ENCODE results near the gene DFFB.
"Not testable (repeated sequence)": the region's sequence is repeated elsewhere in the genome, so short reads cannot be mapped to it uniquely, and the experiment has no call there.

The DFFB gene

DNA sequence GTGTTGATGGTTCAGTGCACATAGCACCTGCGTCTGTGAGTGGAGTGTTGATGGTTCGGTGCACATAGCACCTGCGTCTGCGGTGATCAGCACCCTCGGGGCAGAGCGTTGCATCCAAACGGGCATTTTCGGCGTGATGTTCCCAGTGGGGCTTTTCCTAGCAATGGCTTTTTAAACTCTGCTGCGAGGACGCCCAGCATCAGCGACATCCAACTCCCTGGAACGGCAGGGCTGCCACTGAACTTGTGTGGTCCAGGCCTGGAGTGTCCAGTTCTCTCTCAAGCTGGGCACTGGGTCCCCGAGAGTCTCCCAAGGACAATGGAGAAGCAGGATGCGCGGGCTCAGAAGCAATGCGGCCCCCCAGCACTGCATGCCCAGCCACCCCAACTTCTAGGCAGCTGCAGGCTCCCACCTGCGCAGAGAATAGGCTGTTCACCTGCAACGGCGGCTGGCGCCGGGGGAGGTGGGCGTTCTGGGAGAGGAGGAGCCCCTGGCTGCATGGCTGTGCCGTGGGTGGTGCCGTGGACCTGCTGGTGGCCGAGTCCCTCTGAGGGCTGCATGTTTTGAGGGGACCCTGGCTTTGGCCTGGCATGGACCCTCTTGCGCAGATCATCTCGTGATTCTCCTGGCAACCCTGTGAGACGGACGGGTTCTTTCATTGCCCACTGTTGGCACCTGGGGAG is 52.9 kb downstream of the DFFB start:
- DNase-seq (ENCODE audit: low spot score) = peak; percentile 34

DNA sequence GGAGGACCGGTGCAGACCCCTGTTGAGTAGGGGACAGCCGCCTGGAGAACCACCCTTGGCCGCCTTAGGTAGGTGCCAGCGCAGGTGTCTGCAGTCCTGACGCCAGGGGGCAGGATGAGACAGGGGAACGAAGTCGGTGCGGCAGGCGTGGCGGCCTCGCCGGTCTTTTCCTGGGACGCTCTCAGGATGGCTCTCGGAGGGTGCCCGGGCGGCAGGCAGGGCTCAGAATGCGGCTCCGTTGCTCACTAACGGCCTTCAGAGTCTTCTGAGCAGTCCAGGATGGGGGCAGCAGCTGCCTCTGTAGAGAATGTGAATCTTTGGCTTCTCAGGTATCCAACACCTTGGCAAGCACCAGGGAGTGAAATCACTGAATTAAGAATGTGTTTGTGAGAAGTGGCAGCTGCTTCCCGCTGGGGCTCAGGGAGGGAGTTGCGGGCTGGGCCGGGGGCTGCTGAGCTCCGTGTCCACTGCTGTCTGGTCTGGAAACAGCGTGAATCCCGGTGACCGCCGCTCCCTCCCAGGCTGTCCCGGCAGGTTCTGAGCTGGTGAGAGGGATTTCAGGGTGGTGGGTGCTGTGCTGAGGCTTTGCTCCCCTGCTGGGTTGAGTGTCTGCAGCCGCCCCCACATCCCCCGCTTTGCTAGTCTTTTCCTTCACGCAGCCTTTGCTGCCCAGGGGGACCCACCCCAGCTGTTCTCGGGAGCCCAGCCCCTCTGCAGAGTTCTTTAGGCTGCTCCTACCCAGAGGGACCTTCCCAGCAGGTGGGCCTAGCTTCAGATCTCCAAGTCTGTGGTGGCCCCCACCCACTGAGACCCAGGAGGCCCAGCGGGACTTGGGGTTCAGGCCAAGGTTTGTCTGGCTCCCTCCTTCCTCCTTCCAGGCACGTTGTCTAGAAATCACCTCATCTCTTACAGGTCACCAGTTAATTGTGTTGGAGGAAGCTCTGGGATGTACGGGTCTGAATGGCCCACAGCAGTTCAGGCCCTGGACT is 53.9 kb downstream of the DFFB start:
- peak; percentile 77 for DNase-seq (ENCODE audit: low spot score)

DNA sequence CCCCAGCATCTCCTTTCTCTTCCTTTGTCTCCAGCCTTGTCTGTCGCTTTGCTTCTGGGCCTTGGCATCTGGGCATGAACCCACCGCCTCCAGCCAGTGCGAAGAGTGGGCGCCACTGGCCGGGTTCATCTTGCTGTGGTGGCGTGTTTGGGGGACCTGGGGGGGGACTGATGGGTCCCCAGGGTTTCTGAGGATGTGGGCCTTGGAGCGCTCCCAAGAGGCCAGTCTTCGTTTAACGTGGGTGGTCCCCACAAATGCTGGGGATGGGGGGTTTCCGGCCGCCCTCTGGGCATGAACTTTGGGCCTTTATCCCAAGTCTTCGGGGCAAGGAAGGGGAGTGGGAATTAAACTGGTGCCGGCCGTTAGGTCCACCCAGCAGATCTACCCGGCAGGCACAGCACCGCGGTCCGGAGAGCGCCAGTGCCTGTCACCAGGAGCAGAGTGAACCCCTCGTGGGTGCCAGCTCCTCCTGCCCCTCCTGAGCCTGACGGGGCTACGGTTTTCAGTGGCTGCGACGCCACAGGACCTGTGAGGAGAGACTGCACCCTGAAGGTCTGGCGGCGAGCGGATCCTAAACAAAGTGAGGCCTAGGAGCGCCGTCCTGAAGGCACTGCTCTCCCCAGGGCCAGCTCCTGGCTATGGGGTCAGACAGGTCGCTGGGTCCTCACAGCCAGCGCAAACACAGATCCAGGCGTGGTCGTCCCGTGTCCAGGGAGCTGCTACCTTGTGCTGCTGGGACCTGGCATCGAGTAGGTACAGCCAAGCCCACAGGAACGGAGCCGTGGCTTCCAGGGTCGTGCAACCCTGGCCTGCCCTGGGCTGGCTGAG is 54.9 kb downstream of the DFFB start:
- no peak for DNase-seq (ENCODE audit: low spot score)

DNA sequence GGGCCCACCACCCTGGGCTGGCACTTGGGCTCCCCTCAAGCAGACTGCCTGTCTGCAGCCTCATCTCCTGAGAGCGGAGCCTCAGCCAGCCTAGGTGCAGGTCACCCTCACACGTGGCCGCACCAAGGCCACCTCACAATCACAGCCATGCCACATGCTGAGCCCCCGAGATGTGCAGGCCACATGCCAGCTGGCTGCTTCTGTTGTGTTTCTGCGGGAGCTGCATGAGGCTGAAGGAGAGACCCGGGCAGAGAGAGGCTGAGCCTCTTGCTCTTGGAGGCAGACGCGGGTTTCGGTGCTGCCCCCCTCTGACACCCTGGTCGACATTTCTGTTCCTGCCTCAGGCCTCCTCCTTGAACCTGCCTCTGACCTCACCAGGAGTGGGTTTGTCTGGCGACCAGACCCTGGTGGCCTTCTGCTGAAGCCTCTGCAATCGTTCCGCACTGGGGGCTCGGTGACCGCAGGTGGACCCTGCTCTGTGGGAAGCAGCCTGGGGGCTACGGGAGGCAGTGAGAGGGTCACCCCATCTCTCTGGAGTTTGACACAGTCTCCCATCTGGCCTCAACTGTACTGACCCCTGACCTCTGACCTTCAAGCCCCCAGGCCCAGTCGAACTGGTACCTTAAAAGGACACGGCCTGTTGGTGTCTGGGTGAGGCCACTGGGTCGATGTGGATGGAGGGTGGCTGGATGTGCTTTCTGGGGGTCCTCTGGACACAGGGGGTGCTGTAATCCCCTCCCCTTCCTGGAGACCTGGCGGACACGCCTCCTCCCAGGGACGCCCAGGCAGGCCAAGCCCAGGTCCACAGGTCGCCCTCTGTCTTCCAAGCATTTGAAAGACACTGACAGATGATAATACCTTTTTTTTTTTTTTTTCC is 55.8 kb downstream of the DFFB start:
- DNase-seq (ENCODE audit: low spot score) = no peak

DNA sequence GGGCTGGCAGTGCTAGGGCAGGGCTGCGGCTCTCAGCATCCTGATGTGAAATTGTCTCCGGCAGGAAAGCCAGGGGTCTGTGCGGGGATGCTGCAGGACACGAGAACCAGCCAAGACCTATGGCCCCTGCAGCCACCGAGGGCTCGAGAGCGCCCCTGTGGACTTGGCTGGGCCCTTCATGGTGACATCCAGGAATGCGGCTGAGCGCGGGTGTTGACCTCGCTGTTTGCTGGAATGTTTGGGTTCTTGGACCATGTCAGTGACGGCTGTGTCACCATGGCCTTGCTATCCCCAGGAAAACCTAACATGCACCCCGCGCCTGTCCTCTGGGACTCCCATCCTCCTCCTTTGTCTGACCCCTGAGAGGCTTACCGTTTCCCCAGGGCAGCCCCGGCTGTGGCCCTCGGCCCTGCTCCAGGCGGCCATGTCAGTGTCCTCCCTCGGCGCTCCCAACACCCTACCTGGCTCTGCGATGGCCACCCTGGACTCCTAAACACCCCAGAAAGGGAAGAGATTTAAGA is 57.1 kb downstream of the DFFB start:
- no peak for DNase-seq (ENCODE audit: low spot score)

- DNase-seq (ENCODE audit: low spot score) = no peak
Measured at GRCh38 chr1:3914911-3915310, 57.6 kb downstream of the DFFB start.

GRCh38 chr1:3915551-3916121 is 58.4 kb downstream of the DFFB start:
- DNase-seq (ENCODE audit: low spot score) = no peak

DNA sequence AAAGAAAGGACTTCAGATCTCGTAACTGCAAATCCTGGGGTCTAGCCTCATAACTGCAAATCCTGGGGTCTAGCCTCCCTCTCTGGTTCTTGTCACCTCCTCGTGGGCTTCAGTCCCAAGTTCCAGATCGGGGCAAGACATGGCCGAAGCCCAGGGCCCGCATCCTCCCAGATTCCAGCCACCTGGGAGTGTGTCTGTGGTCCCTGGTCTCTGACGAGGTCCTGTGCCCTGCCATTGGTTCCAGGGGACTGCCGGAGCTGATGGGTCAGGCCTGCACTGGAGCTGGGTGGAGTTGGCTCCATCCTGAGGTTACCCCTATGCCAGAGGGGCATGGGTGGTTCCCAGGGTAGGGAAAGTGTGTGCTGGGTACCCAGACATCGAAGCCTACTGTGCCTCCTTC is 60.5 kb downstream of the DFFB start:
- DNase-seq (ENCODE audit: low spot score) = no peak

- not testable (repeated sequence) for DNase-seq (ENCODE audit: low spot score)
Measured at GRCh38 chr1:3918359-3918758, 61.1 kb downstream of the DFFB start.

DNA sequence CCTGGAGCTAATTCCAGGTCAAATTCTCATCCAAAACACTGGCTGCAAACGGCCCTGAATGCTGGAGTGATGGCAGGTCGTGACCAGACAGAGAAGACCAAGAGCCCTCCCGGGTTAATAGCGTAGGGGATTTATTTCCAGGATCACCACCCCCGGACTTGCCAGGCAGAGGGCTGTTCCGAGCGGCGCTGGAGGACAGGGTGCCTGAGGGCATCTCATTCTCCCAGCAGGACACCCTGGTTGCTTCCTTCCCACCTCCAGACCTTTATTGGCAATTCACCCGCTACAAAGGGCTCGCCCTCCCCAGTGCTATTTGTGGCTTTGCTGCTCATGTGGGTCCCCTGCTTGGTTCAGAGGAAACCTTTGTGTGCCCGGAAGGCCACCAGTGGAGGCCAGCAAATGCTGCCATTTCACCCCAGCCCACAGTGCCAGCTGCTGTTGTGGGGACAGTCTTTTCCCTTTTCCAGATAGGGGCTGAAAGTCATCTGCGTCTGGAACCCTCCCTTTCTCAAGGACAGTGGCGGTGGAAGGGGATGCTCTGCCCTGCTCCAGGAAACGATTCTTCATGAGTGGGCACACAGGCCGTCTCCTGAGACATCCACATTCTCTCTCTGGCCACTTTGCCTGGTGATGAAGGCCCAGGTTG is 61.8 kb downstream of the DFFB start:
- DNase-seq (ENCODE audit: low spot score) = no peak

- DNase-seq (ENCODE audit: low spot score) = no peak
Measured at GRCh38 chr1:3919706-3920105, 62.4 kb downstream of the DFFB start.

GRCh38 chr1:3921765-3922164 is 64.5 kb downstream of the DFFB start:
- DNase-seq (ENCODE audit: low spot score) = no peak

DNA sequence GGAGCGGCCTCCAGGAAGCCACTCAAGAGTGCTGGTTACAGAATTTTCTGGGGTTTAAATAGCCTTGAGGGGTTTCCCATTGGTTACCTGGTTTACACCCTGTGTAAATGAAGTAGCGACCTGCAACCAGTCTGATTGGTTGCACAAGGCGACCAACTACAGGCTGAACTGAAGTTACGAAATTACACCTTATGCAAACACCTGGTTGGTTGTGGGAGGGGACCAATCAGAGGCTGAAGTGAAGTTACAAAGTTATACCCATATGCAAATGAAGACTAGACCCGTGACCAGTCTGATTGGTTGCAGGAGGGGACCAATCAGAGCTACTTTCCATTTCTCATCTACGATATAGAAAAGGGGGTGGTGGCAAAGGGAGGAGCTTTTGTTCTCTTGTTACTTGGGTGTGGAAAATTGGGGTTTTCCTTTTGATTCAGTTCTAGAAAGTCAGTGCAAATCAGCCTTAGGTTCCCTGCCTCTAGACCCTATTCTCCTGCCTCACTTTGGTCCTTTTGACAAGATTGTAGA is 65.0 kb downstream of the DFFB start:
- no peak for DNase-seq (ENCODE audit: low spot score)

DNA sequence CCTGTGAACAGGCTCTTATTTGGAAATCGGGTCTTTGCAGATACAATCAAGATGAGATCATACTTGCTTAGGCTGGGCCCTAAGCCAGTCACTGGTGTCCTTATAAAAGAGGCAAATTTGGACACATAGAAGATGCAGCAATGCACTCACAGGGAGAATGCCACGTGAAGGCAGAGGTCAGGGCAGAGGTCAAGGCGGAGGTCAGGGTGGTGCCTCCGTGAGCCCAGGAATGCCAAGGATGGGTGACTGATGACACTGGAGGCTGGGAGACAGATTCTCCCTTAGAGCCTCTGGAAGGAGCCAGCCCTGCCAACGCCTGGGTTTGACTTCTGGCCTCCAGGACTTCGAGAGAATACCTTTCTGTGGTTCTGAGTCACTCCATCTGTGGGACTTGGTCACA is 65.6 kb downstream of the DFFB start:
- no peak for DNase-seq (ENCODE audit: low spot score)

GRCh38 chr1:3923378-3924185 is 66.3 kb downstream of the DFFB start:
- DNase-seq (ENCODE audit: low spot score) = no peak

GRCh38 chr1:3924186-3924824 is 67.0 kb downstream of the DFFB start:
- no peak for DNase-seq (ENCODE audit: low spot score)

DNA sequence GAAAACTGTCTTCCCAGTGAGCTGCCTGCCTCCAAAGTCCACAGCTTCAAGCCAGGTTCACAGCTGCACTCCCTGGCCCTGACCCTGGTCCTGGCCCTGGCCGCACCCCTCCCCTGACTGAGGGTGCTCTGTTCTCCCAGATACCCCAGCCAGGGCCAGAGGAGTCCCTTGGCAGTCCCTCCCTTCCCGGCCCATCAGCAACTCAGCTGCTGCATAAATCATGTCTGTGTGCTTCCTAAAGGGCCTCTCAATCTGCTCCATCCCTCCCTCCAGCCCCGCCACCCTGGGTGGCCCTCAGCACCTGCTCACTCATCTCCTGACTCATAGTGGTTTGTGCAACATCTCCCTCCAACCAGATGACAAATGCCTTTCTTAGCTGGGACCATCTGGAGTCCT is 67.5 kb downstream of the DFFB start:
- peak; percentile 74 for DNase-seq (ENCODE audit: low spot score)

DNA sequence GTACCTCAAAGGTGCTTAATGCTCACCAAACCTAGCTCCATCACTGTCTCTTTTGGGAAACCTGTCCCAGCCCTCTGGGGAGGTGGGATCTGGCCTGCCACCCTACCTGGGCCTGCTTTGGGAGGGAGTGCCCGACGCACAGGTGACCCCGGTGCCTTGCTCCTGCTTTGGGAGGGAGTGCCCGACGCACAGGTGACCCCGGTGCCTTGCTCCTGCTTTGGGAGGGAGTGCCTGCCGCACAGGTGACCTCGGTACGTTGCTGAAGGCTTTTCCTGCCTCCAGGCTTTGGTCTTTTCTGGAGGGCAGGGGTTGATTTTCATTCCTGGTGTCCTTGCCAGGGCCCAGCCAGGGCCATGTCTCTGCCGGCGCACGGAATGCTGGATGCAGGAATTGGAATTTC is 68.0 kb downstream of the DFFB start:
- DNase-seq (ENCODE audit: low spot score) = no peak

DNA sequence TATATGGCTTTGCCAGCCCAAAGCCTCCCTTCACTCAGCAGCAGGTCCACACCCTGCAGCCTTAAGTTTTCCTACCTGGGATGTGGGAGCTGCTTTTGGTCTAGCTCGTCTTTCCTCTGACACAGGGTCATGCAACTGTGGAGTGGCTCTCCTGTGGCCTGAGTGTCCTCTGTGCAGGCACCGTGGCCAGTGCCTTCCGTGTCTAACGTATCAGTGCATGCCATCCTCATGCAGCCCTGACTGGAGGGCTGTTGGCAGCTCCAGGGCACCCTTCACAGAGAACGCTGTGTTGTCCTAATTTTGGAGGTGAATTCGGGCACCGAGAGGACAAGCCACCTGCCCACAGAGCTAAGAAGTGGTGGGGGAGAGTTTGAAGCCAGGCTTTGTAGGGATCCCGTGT is 68.5 kb downstream of the DFFB start:
- no peak for DNase-seq (ENCODE audit: low spot score)
